ENCODE results near the gene PTPN11. TPM values are rescaled to one million over a fixed set of nuclear protein-coding genes. Genes with fewer than 3 reads are reported as not detected.
"Not testable (repeated sequence)": the region's sequence is repeated elsewhere in the genome, so short reads cannot be mapped to it uniquely, and the experiment has no call there.

The PTPN11 gene
- total RNA-seq, 4 donors from 2014 or later, result 61.6 to 88.0 (median 75.2) TPM

DNA sequence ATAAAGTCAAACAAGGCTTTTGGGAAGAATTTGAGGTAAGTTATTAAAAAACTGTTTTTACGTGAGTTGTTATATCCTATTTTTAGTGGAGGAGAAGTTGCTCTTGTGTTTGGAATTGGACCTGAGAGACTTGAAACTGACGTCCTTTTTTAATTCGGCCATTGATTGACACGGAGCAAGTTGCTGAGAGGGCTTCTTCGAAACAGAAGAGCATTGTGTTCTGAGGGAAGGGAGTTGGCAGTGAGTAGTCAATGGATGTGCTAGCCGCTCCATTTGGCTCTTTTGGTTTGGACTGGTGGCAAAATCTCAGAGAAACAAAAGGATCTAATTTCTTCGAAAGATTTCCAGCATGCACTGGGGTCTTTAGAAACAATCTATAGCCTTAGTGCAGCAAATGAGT lies 37.3 kb downstream of the PTPN11 start:
- no peak overlapping the region for H3K4me3 ChIP-seq (ENCODE audit: low read depth, poor library complexity, severe bottlenecking)
- intact Hi-C loops (cut with DNase I; ENCODE audit: low total_unique reads), result no loop called here
- DNase-seq (ENCODE audit: low spot score in 2 of 2), result no peak
- 85 to 90% methylated on average over 7 of the region's 7 CpGs for WGBS, 2 donors
- no peak for TF ChIP-seq POLR2A (IDR thresholded peaks at IDR 0.05)

DNA sequence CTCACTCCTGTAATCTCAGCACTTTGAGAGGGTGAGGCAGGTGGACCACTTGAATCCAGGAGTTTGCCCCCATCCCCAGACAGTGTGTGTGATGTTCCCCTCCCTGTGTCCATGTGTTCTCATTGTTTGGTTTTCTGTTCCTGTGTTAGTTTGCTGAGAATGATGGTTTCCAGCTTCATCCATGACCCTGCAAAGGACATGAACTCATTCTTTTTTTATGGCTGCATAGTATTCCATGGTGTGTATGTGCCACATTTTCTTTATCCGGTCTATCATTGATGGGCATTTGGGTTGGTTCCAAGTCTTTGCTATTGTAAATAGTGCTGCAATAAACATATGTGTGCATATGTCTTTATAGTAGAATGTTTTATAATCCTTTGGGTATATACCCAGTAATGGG lies 38.4 kb downstream of the PTPN11 start:
- intact Hi-C loops (cut with DNase I; ENCODE audit: low total_unique reads); DNase-seq (ENCODE audit: low spot score in 2 of 2); H3K4me3 ChIP-seq (ENCODE audit: low read depth, poor library complexity, severe bottlenecking): not testable (repeated sequence)
- WGBS, 2 donors, result 95 to 100% methylated on average over 1 of the region's 1 CpG

DNA sequence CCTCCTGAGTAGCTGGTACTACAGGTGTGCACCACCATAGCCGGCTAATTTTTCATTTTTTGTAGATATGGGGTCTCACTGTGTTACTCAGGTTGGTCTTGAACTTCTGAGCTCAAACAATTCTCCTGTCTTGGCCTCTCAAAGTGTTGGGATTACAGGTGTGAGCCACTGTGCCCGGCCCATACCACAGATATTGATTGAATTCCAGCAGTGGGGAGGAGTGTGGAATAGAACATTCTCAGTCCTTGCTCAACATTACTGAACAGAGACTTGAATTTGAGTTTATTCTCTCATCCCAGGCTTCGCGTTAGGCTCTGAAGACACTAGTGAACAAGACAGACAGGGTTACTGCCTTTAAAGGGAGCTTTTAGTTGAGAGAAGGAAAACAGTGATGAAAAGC lies 39.6 kb downstream of the PTPN11 start:
- intact Hi-C loops (cut with DNase I; ENCODE audit: low total_unique reads), result no loop called here
- DNase-seq (ENCODE audit: low spot score in 2 of 2), result no peak
- WGBS, 2 donors, result 96 to 97% methylated on average over 4 of the region's 4 CpGs

DNA sequence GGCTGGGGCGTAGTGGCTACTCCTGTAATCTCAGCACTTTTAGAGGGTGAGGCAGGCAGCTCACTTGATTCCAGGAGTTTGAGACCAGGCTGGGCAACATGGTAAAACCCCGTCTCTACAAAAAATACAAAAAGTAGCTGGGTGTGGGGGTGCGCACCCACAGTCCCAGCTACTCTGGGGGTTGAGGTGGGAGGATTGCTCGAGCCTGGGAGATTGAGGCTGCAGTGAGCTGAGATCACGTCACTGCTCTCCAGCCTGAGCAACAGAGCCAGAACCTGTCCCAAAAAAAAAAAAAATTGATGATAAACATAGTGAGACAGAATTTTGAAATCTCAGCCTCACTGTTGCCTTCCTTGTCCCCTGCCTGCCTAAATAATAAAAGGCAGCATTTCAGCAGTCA lies 40.0 kb downstream of the PTPN11 start:
- intact Hi-C loops (cut with DNase I; ENCODE audit: low total_unique reads), result no loop called here
- 96 to 97% methylated on average over 5 of the region's 5 CpGs for WGBS, 2 donors

More for the DNA sequence above, 39.6 kb downstream of the PTPN11 start:
- no peak for TF ChIP-seq POLR2A (IDR thresholded peaks at IDR 0.05)
- no peak overlapping the region for H3K4me3 ChIP-seq (ENCODE audit: low read depth, poor library complexity, severe bottlenecking)

DNA sequence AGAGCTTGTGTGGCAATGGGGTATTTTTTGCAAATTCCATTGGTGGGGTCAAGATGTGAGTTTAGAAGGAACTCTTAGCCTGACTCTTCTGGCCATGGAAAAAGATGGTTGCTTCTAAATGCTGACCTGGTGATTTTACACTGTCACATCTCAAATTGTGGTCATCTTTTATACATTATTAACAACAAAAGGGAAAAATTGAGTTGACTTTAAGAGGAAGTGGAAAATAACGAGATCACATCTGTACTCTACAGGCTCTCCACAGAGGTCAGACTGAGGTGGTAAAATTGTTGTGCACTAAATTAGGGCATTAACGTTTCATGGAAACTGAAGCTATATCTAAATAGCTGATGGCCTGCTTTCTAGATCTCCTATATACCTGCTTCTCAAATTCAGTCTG lies 44.7 kb downstream of the PTPN11 start:
- no peak for TF ChIP-seq POLR2A (IDR thresholded peaks at IDR 0.05)
- TF ChIP-seq, protein P1, sequence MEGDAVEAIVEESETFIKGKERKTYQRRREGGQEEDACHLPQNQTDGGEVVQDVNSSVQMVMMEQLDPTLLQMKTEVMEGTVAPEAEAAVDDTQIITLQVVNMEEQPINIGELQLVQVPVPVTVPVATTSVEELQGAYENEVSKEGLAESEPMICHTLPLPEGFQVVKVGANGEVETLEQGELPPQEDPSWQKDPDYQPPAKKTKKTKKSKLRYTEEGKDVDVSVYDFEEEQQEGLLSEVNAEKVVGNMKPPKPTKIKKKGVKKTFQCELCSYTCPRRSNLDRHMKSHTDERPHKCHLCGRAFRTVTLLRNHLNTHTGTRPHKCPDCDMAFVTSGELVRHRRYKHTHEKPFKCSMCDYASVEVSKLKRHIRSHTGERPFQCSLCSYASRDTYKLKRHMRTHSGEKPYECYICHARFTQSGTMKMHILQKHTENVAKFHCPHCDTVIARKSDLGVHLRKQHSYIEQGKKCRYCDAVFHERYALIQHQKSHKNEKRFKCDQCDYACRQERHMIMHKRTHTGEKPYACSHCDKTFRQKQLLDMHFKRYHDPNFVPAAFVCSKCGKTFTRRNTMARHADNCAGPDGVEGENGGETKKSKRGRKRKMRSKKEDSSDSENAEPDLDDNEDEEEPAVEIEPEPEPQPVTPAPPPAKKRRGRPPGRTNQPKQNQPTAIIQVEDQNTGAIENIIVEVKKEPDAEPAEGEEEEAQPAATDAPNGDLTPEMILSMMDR (IDR thresholded peaks at IDR 0.05), result no peak
- 67 to 73% methylated on average over 2 of the region's 2 CpGs for WGBS, 2 donors
- H3K4me3 ChIP-seq (ENCODE audit: low read depth, poor library complexity, severe bottlenecking), result no peak overlapping the region
- no peak for DNase-seq (ENCODE audit: low spot score in 2 of 2)
- intact Hi-C loops (cut with DNase I; ENCODE audit: low total_unique reads), result no loop called here

More for the DNA sequence above, 40.0 kb downstream of the PTPN11 start:
- DNase-seq (ENCODE audit: low spot score in 2 of 2), result no peak
- no peak for TF ChIP-seq POLR2A (IDR thresholded peaks at IDR 0.05)
- TF ChIP-seq, protein P1 (IDR thresholded peaks at IDR 0.05), result no peak
- no peak overlapping the region for H3K4me3 ChIP-seq (ENCODE audit: low read depth, poor library complexity, severe bottlenecking)

DNA sequence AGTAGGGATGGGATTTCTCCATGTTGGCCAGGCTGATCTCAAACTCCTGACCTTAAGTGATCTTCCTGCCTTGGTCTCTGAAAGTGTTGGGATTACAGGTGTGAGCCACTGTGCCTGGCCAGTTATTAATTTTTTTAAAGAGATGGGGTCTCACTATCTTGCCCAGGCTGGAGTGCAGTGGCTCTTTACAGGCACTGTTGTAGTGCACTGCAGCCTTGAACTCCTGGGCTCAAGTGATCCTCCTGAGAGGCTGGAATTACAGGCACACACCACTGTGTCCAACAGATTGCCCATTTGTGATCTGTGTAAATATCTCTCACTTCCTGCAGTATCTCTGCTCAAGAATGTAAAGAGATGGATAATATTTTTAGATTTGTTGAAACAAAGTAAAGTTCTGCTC lies 45.9 kb downstream of the PTPN11 start:
- no peak overlapping the region for H3K4me3 ChIP-seq (ENCODE audit: low read depth, poor library complexity, severe bottlenecking)
- no peak for TF ChIP-seq POLR2A (IDR thresholded peaks at IDR 0.05)
- TF ChIP-seq, protein P1 (IDR thresholded peaks at IDR 0.05), result no peak
- intact Hi-C loops (cut with DNase I; ENCODE audit: low total_unique reads), result no loop called here
- DNase-seq (ENCODE audit: low spot score in 2 of 2), result no peak

DNA sequence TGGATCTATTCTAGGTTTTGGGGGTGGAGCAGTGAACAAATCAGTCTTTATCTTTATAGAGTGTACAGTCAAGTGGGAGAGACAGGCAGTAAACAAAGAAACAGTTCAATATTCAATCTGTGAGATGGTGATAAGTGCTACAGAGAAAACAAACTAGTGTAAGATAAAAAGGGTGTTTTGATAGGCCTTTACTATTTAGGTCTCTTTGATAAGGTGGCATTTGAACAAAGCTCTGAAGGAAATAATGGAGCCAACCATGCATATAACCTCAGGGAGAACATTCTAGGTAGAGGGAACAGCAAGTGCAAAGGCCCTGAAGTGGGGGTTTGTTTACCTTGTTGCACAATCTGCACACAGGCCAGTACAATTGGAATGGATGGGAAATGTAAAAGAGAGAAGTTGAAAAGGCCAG lies 47.3 kb downstream of the PTPN11 start:
- no peak for DNase-seq (ENCODE audit: low spot score in 2 of 2)
- intact Hi-C loops (cut with DNase I; ENCODE audit: low total_unique reads), result no loop called here
- TF ChIP-seq, protein P1 (IDR thresholded peaks at IDR 0.05), result no peak
- TF ChIP-seq POLR2A (IDR thresholded peaks at IDR 0.05), result no peak
- no peak overlapping the region for H3K4me3 ChIP-seq (ENCODE audit: low read depth, poor library complexity, severe bottlenecking)

All from lower leg skin (tissue), 4 donors.